Smooth muscle cell (in vitro differentiated cells): ENCODE results near the gene DMRT1. TPM values are rescaled to one million over a fixed set of nuclear protein-coding genes. Genes with fewer than 3 reads are reported as not detected.
"Not testable (repeated sequence)": the region's sequence is repeated elsewhere in the genome, so short reads cannot be mapped to it uniquely, and the experiment has no call there.

Experiments
- DNase-seq: peaks from one replicate; lab custom pipeline; 2025; ENCODE audit not compliant: unreplicated experiment; lab: John Stamatoyannopoulos, UW
- H2AFZ ChIP-seq: fragments of 200-600 bp; sonication (generic); 2 replicates; pipeline ENCODE4 v1.6.0; 2016; ENCODE audit warnings: antibody characterized with exemption, low read depth, mild to moderate bottlenecking
- H3F3A ChIP-seq: fragments of 200-600 bp; sonication (generic); 2 replicates; pipeline ENCODE4 v1.6.0; 2017; ENCODE audit warnings: antibody characterized with exemption, low read depth
- H3K27ac ChIP-seq: fragments of 200-600 bp; sonication (generic); 2 replicates; pipeline ENCODE4 v1.5.1; 2016; ENCODE audit warnings: low read depth, mild to moderate bottlenecking
- H3K27me3 ChIP-seq: fragments of 200-600 bp; sonication (generic); 2 replicates; pipeline ENCODE4 v1.6.1; 2016; ENCODE audit warnings: low read depth, mild to moderate bottlenecking
- H3K36me3 ChIP-seq: fragments of 200-600 bp; sonication (generic); 2 replicates; pipeline ENCODE4 v1.5.1; 2016; ENCODE audit warnings: low read depth
- H3K4me1 ChIP-seq: fragments of 200-600 bp; sonication (generic); 2 replicates; pipeline ENCODE4 v1.5.1; 2016; ENCODE audit warnings: low read depth
- H3K4me2 ChIP-seq: fragments of 200-600 bp; sonication (generic); 2 replicates; pipeline ENCODE4 v1.6.0; 2016; ENCODE audit warnings: mild to moderate bottlenecking
- H3K4me3 ChIP-seq: fragments of 200-600 bp; sonication (generic); 2 replicates; pipeline ENCODE4 v1.5.1; 2016; ENCODE audit warnings: mild to moderate bottlenecking
- H3K79me2 ChIP-seq: fragments of 200-600 bp; sonication (generic); 2 replicates; pipeline ENCODE4 v1.6.0; 2016; ENCODE audit warnings: low read depth, mild to moderate bottlenecking
- H3K9ac ChIP-seq: fragments of 200-600 bp; sonication (generic); 2 replicates; pipeline ENCODE4 v1.6.0; 2016; ENCODE audit warnings: low read depth
- H3K9me3 ChIP-seq: fragments of 200-600 bp; sonication (generic); replicated peaks from 2 replicates; pipeline ENCODE4 v1.5.1; 2016; ENCODE audit warnings: low read depth
- H4K20me1 ChIP-seq: fragments of 200-600 bp; sonication (generic); 2 replicates; pipeline ENCODE4 v1.6.0; 2016; ENCODE audit warnings: low read depth
- WGBS: methylation state at CpG from one replicate; pipeline ENCODE4 v1.1.7; 2016; ENCODE audit warnings: low lambda C conversion rate; 5-methylcytosine and 5-hydroxymethylcytosine counted together
- polyA plus RNA-seq: library from polyadenylated mRNA; unstranded; fragments of >200 nt; fragmentation: Nextera tagmentation; extraction: Ambion mirVana; gene quantifications from 2 replicates; pipeline ENCODE4 v1.2.1, GENCODE V29; 2016
- total RNA-seq: library from RNA; depleted of rRNA; stranded (reverse); fragments of >200 nt; gene quantifications from 2 replicates; pipeline ENCODE4 v1.2.3, GENCODE V29; 2014
- TF ChIP-seq, protein P1 (sequence below): fragments of 200-600 bp; sonication (generic); IDR thresholded peaks from 2 replicates; pipeline ENCODE4 v1.5.1; 2017; ENCODE audit warnings: borderline replicate concordance, mild to moderate bottlenecking, antibody characterized with exemption; ENCODE audit not compliant: insufficient read depth, poor library complexity, severe bottlenecking

DMRT1 gene
- total and polyA plus RNA-seq, 2 experiments from 2014 or later: 0.58 TPM; not detected in 1

GRCh38 chr9:852539-852938, 11.0 kb downstream of the DMRT1 start:
- Histone ChIP-seq H3K9ac (no peak overlapping the region), H3K27me3 (no peaks in the 10 kb centered on the region), H3K36me3 (no peaks in the 10 kb centered on the region), H3K9me3 (no peaks in the 10 kb centered on the region), H3K4me1 (no peaks in the 10 kb centered on the region), H4K20me1 (no peaks in the 10 kb centered on the region), H3F3A (no peaks in the 10 kb centered on the region), H2AFZ (no peak overlapping the region), H3K79me2 (no peaks in the 10 kb centered on the region), H3K27ac (no peak overlapping the region), H3K4me2 (no peak overlapping the region), H3K4me3 (no peak overlapping the region)
- TF ChIP-seq, protein P1, sequence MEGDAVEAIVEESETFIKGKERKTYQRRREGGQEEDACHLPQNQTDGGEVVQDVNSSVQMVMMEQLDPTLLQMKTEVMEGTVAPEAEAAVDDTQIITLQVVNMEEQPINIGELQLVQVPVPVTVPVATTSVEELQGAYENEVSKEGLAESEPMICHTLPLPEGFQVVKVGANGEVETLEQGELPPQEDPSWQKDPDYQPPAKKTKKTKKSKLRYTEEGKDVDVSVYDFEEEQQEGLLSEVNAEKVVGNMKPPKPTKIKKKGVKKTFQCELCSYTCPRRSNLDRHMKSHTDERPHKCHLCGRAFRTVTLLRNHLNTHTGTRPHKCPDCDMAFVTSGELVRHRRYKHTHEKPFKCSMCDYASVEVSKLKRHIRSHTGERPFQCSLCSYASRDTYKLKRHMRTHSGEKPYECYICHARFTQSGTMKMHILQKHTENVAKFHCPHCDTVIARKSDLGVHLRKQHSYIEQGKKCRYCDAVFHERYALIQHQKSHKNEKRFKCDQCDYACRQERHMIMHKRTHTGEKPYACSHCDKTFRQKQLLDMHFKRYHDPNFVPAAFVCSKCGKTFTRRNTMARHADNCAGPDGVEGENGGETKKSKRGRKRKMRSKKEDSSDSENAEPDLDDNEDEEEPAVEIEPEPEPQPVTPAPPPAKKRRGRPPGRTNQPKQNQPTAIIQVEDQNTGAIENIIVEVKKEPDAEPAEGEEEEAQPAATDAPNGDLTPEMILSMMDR: no peak
- no peak for DNase-seq
- whole genome bisulfite sequencing: 77% methylated on average over 4 of the region's 4 CpGs

- no peaks in the 10 kb centered on the region for H3K79me2 ChIP-seq
- H3F3A ChIP-seq: no peaks in the 10 kb centered on the region
- H3K36me3 ChIP-seq: no peaks in the 10 kb centered on the region
- DNase-seq: no peak
- H3K4me3 ChIP-seq: no peak overlapping the region
- H3K27me3 ChIP-seq: no peaks in the 10 kb centered on the region
- TF ChIP-seq, protein P1: no peak
- H3K4me1 ChIP-seq: no peaks in the 10 kb centered on the region
- no peak overlapping the region for H3K27ac ChIP-seq
- 81% methylated on average over 6 of the region's 6 CpGs for WGBS
- H3K9ac ChIP-seq: no peak overlapping the region
- H4K20me1 ChIP-seq: no peaks in the 10 kb centered on the region
- no peak overlapping the region for H2AFZ ChIP-seq
- H3K4me2 ChIP-seq: no peak overlapping the region
- no peaks in the 10 kb centered on the region for H3K9me3 ChIP-seq
Measured at GRCh38 chr9:859251-859650, 17.8 kb downstream of the DMRT1 start.

GRCh38 chr9:860706-861105, 19.2 kb downstream of the DMRT1 start:
- Histone ChIP-seq H3K27me3 (no peaks in the 10 kb centered on the region), H3K79me2 (no peaks in the 10 kb centered on the region), H2AFZ (no peak overlapping the region), H3K4me3 (no peak overlapping the region), H3K9me3 (no peaks in the 10 kb centered on the region), H3K4me2 (no peak overlapping the region), H4K20me1 (no peaks in the 10 kb centered on the region), H3K4me1 (no peaks in the 10 kb centered on the region), H3K9ac (no peak overlapping the region), H3F3A (no peaks in the 10 kb centered on the region), H3K36me3 (no peaks in the 10 kb centered on the region), H3K27ac (no peak overlapping the region)
- WGBS: 83% methylated on average over 3 of the region's 4 CpGs
- no peak for DNase-seq
- TF ChIP-seq, protein P1: no peak

DNA sequence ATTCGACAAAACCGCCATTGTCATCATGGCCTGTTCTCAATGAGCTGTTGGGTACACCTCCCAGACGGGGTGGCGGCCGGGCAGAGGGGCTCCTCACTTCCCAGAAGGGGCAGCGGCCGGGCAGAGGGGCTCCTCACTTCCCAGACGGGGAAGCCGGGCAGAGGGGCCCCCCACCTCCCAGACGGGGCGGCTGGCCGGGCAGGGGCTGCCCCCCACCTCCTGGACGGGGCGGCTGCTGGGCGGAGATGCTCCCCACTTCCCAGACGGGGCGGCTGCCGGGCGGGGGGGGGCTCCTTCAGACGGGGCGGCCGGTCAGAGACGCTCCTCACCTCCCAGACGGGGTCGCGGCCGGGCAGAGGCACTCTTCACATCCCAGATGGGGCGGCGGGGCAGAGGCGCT, 20.0 kb downstream of the DMRT1 start:
- H3F3A ChIP-seq, H2AFZ ChIP-seq, DNase-seq, H3K36me3 ChIP-seq, H3K4me1 ChIP-seq, H3K4me3 ChIP-seq, H3K9me3 ChIP-seq, H3K4me2 ChIP-seq, H3K27me3 ChIP-seq, H3K79me2 ChIP-seq, H3K9ac ChIP-seq, H4K20me1 ChIP-seq, H3K27ac ChIP-seq: not testable (repeated sequence)
- 96% methylated on average over 15 of the region's 30 CpGs for WGBS
